ENCODE data around the gene RORB.

DNA sequence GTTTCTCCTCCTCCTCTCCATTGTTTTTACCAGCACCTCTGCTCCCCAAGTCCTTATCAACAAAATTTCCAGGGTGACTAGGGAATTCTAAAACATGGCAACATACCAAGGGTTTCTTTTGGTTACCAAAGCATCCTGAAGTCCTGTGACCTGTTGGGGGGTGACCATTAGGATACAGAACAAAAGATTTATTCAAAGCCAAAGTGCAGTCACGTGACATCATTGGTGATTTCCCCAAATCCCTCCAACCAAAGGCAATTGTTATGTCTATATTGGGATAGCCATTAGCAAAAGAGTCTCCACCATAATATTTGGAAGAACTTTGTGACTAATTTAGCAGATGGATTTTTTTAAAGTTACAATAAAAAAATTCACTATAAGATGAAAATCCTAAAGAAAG lies 222.2 kb downstream of the RORB start:
- no peak for TF ChIP-seq POLR2A (IDR thresholded peaks at IDR 0.05)
- TF ChIP-seq, protein P1, sequence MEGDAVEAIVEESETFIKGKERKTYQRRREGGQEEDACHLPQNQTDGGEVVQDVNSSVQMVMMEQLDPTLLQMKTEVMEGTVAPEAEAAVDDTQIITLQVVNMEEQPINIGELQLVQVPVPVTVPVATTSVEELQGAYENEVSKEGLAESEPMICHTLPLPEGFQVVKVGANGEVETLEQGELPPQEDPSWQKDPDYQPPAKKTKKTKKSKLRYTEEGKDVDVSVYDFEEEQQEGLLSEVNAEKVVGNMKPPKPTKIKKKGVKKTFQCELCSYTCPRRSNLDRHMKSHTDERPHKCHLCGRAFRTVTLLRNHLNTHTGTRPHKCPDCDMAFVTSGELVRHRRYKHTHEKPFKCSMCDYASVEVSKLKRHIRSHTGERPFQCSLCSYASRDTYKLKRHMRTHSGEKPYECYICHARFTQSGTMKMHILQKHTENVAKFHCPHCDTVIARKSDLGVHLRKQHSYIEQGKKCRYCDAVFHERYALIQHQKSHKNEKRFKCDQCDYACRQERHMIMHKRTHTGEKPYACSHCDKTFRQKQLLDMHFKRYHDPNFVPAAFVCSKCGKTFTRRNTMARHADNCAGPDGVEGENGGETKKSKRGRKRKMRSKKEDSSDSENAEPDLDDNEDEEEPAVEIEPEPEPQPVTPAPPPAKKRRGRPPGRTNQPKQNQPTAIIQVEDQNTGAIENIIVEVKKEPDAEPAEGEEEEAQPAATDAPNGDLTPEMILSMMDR (IDR thresholded peaks at IDR 0.05), result no peak

Measured in tibial nerve (tissue), 3 donors.